Omental fat pad (tissue), 4 donors: ENCODE data around the gene XRCC6. TPM values are rescaled to one million over a fixed set of nuclear protein-coding genes. Genes with fewer than 3 reads are reported as not detected.

ENCODE experiments used
- ATAC-seq: fragments of 150-250 bp; one replicate; pipeline ENCODE4 v1.9.1; 2016; ENCODE audit warnings: mild to moderate bottlenecking, moderate library complexity; ENCODE audit not compliant: low FRiP score
- DNase-seq: peaks from one replicate; pipeline ENCODE4 v3.0.0-alpha.2; 2019; ENCODE audit warnings: low spot score
- CTCF ChIP-seq, 3 donors: fragments of 450-650 bp; IDR thresholded peaks; one replicate each; pipeline ENCODE4 v1.5.1; 2016 to 2017; ENCODE audit warnings: antibody characterized with exemption in 3 of 3, mild to moderate bottlenecking in 3 of 3, moderate library complexity in 2 of 3
- total RNA-seq, 4 donors: library from RNA; depleted of rRNA; stranded (reverse); fragments of >200 nt; gene quantifications; one replicate each; pipeline ENCODE4 v1.1.0, GENCODE V29; 2016

The XRCC6 gene
- total RNA-seq, 4 donors from 2014 or later, result 168 to 191 (median 181) TPM

DNA sequence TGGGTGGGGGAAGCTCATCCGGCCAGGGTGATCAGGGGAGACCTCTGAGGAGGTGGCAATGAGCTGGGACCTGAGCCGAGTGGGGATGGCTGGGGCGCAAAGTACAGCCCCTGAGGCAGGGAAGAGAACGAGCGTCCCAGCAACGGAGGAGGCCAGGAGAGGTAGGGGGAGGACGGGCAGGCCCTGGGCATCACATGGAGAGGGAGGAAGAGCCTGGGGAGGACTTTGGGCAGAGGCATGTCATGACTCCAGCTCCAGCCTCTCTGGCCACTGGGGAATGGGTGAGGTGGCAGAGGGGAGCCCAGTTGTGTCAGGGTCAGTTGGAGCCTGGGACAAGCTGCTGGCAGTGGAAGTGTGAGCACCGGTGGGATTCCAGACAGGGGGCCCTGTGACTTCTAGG lies 43.0 kb upstream of the XRCC6 start:
- ATAC-seq, result no peak
- TF ChIP-seq CTCF (IDR thresholded peaks at IDR 0.05), result no peak
- DNase-seq, result no peak

- ATAC-seq (no peak), DNase-seq (no peak)
- TF ChIP-seq CTCF (IDR thresholded peaks at IDR 0.05), result no peak
Observed at GRCh38 chr22:41578818-41579217, 42.3 kb upstream of the XRCC6 start.

DNA sequence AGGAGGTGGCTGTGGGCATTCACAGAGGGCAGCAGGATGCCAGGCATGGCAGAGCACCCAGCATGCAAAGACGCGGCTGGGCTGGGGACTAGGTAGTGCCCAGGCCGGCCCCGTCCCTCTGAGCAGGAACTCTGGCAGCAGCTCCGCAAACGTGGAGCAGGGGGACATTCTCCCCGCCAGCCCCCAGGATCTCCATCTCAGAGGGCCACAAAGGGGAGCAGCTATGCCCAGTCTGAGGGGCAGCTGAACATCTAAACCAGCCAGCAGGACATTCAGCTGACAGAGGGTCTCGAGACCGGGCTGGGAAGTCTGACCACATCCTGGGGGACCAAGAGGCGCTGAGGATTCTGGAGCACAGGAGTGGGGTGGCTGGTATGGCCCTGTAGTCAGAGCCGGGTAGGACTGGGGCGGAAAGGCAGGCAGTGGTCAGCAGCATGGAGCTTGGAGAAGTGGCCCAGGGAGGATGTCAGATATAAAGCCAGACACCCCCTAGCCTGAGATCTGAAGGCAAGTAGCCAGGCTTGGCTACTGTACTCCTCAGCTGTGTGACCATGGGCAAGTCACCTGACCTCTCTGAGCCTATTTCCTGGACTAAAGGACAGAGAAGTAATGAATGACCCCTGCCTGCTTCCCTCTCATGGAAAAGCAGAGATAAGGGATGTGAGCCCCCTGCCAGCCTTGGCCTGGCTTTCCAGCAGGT lies 41.6 kb upstream of the XRCC6 start:
- DNase-seq, result no peak
- ATAC-seq, result no peak
- TF ChIP-seq CTCF (IDR thresholded peaks at IDR 0.05), result no peak

GRCh38 chr22:41579997-41580355 lies 41.1 kb upstream of the XRCC6 start:
- ATAC-seq, result no peak
- no peak for DNase-seq
- no peak for TF ChIP-seq CTCF (IDR thresholded peaks at IDR 0.05)

DNA sequence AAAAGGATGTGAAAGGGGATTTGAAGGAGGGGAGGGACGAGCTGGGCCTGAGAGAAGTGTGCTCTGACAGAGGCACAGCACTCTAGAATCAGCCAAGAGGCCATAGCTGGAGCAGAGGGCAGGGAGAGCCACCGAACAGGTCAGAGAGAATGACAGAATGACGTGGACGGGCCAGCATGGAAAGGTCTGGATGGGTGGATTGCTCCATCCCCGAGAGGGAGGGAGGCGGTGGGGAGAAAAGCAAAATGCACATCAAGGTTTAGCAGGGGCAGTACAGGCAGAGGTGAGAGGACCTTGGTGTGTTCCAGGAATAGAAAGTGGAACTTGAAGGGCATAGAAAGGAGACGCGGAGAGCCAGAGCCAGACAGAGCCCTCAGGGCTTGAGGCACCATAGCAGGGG lies 38.4 kb upstream of the XRCC6 start:
- TF ChIP-seq CTCF (IDR thresholded peaks at IDR 0.05), result no peak
- ATAC-seq, result no peak

GRCh38 chr22:41584881-41585280 lies 36.2 kb upstream of the XRCC6 start:
- ATAC-seq, result no peak
- no peak for TF ChIP-seq CTCF (IDR thresholded peaks at IDR 0.05)

More for the DNA sequence above, 38.4 kb upstream of the XRCC6 start:
- DNase-seq, result no peak

GRCh38 chr22:41585898-41586297 lies 35.2 kb upstream of the XRCC6 start:
- DNase-seq (no peak), ATAC-seq (no peak)
- no peak for TF ChIP-seq CTCF (IDR thresholded peaks at IDR 0.05)

More at GRCh38 chr22:41584881-41585280, 36.2 kb upstream of the XRCC6 start:
- DNase-seq, result no peak
